Measurements from ENCODE around the gene BTG1.

- TF ChIP-seq CTCF (IDR thresholded peaks at IDR 0.05; ENCODE audit: low read depth, low read length, missing input control) (no peak), SP1 (IDR thresholded peaks at IDR 0.05) (no peak)
Measured at GRCh38 chr12:92178340-92178739, 32.7 kb upstream of the BTG1 start.

Measured in liver (tissue), 3 donors.